T47D (cell line): Measurements from ENCODE around the gene ATP6V1B1.

Source experiments
- DNase-seq, 2 experiments: peaks; one replicate each; pipeline versions ENCODE4 v3.0.0 to v3.0.0-alpha.2; 2011 to 2012; ENCODE audit warnings: low read depth in 1 of 2, low spot score in 1 of 2
- JUND ChIP-seq: IDR thresholded peaks from 2 replicates; pipeline ENCODE4 v1.6.1; 2012; ENCODE audit warnings: low read depth
- in situ Hi-C: cut with HindIII; loops from 2 replicates; pipeline ENCODE4 v1.10.0; 2016; ENCODE audit warnings: low sequenced_read_pairs, low pct_unique_long_range_greater_than_20kb

ATP6V1B1 gene

GRCh38 chr2:70935468-70936164 is at the start of gene ATP6V1B1:
TSS of gene ATP6V1B1 (plus strand) at chr2:70935900. CDS start at chr2:70935955, 55 bp downstream.
- DNase-seq = peak in 1 of 2 experiments; percentile 51
- no peak for TF ChIP-seq JUND
- in situ Hi-C loops = no loop called here

- no peak for TF ChIP-seq JUND
- in situ Hi-C loops = no loop called here
- no peak for DNase-seq
Measured at GRCh38 chr2:70886541-70886987, 49.1 kb upstream of the ATP6V1B1 start.

- in situ Hi-C loops = no loop called here
- no peak for DNase-seq
- TF ChIP-seq JUND = no peak
Measured at GRCh38 chr2:70887208-70887549, 48.5 kb upstream of the ATP6V1B1 start.

GRCh38 chr2:70887550-70888246 is 48.0 kb upstream of the ATP6V1B1 start:
- in situ Hi-C loops = no loop called here
- DNase-seq = no peak

GRCh38 chr2:70888366-70888922 is 47.3 kb upstream of the ATP6V1B1 start:
- in situ Hi-C loops = no loop called here
- no peak for TF ChIP-seq JUND
- DNase-seq = no peak

More at GRCh38 chr2:70887550-70888246, 48.0 kb upstream of the ATP6V1B1 start:
- no peak for TF ChIP-seq JUND

- in situ Hi-C loops = no loop called here
- no peak for DNase-seq
- TF ChIP-seq JUND = no peak
Measured at GRCh38 chr2:70888923-70889715, 46.6 kb upstream of the ATP6V1B1 start.

- DNase-seq = no peak
- in situ Hi-C loops = no loop called here
- TF ChIP-seq JUND = no peak
Measured at GRCh38 chr2:70889716-70890037, 46.0 kb upstream of the ATP6V1B1 start.

GRCh38 chr2:70890469-70891065 is 45.1 kb upstream of the ATP6V1B1 start:
- TF ChIP-seq JUND = no peak
- in situ Hi-C loops = no loop called here
- DNase-seq = peak in 1 of 2 experiments; percentile 28

- in situ Hi-C loops = no loop called here
- DNase-seq = no peak
Measured at GRCh38 chr2:70891572-70892357, 43.9 kb upstream of the ATP6V1B1 start.

GRCh38 chr2:70892750-70893149 is 43.0 kb upstream of the ATP6V1B1 start:
- TF ChIP-seq JUND = no peak
- in situ Hi-C loops = no loop called here
- DNase-seq = no peak

More at GRCh38 chr2:70891572-70892357, 43.9 kb upstream of the ATP6V1B1 start:
- no peak for TF ChIP-seq JUND

- DNase-seq = no peak
- TF ChIP-seq JUND = no peak
- in situ Hi-C loops = no loop called here
Measured at GRCh38 chr2:70893186-70893585, 42.5 kb upstream of the ATP6V1B1 start.
